Measurements from ENCODE around the gene MAP3K1.
"Not testable (repeated sequence)": the region's sequence is repeated elsewhere in the genome, so short reads cannot be mapped to it uniquely, and the experiment has no call there.

Gene MAP3K1

DNA sequence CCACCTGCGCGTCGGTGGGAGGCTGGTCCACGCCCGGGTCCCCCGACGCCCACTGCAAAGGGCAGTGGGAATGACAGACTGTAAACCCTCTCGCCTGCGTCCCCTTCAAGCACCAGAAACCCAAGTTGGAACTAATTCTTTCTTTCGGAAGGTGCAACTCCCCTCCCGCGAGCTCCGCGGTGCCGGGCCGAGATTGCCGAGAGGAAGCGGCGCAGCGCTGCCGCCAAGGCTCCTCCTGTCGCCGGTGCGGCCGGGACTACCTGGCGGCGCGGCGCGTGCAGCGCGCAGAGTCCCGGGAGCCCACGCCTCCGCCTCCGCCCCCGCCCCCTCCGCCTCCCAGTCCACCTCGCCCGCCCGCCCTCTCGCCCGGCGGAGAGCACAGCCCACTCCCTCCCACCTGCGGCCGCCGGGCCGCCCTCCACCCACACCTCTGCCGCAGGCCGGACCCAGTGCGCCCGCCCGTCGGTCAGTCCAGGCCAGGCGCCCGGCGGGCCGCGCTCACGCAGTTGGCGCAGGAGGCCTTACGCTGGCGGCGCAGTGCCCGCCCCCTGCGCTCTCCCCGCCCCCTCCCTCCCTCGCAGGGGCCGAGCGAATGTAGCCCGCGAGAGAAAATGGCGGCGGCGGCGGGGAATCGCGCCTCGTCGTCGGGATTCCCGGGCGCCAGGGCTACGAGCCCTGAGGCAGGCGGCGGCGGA is at the start of gene MAP3K1:
Gene MAP3K1 (plus strand): TSS at position 587 of the 695 bp plus-strand sequence. CDS start 25 bp downstream, at position 612.
- peaks cover 15% of the 10 kb centered on the region for H3K4me1 ChIP-seq
- peak within 1 kb of the TSS; percentile 69 for H3K4me3 ChIP-seq
- H3K36me3 ChIP-seq (replicated peaks) = no peaks in the 10 kb centered on the region
- no peaks in the 10 kb centered on the region for H3K27me3 ChIP-seq (ENCODE audit: low read depth)
- peak; percentile 72 to 87 for DNase-seq (ENCODE audit: low spot score in 2 of 2)
- in situ Hi-C loops (cut with MboI; ENCODE audit: low sequenced_read_pairs) = no loop called here
- H3K9me3 ChIP-seq = no peaks in the 10 kb centered on the region

DNA sequence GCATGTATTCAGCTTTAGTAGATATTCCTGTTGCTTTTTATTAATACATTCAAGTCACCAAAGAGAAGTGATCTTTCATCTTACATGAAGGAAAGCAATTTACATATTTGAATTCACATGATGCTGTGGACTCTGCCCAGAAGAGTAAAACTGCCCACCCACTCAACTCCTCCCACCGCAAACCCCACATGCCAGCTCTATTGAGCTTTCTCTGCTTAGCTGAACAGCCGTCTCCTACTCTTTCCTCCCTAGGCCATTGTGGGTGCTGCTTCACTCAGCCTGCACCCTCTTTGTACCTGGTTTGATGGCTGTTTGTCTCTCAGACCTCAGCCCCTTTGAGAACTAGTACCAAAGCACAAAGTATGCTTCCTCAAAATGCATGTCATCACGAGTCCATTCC is 48.4 kb upstream of the MAP3K1 start:
- Histone ChIP-seq H3K9me3 (no peaks in the 10 kb centered on the region), H3K36me3 (replicated peaks) (no peaks in the 10 kb centered on the region), H3K27me3 (ENCODE audit: low read depth) (no peaks in the 10 kb centered on the region), H3K4me3 (no peak overlapping the region), H3K4me1 (no peaks in the 10 kb centered on the region)
- in situ Hi-C loops (cut with MboI; ENCODE audit: low sequenced_read_pairs) = no loop called here
- DNase-seq (ENCODE audit: low spot score in 2 of 2) = no peak

DNA sequence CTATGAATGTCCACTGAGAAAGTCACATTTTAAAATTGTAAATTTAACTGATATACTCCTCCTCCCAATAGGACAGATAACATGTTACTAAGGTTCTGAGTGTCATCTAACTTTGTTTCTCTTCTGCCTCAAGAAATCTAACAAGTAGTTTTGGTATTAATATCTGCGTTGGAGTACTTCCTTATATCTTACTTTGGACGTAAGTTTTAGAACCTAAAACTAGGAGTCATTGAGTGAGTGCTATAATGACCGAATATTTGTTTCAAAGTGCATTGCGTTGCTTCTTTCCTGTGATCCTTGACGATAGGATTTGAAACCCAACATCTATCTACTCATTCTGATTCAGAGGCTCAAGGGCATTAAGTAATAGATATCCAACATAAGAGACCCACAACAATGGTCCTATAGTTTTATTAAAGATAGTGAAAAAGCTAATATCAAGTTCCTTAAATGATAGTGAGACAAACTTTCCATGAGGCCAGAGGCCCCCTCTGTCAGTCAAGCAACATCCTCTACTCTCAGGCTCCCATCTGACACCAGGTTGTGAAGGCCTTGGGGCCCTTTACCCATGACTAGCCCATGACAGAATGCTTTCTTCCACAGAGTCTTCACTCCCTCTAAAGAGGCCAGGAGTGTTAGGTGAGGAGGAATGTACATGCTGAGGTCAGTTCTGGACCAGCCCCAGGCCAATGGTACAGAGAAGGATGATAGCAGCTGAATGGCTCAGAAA is 45.3 kb upstream of the MAP3K1 start:
- Histone ChIP-seq H3K36me3 (replicated peaks) (no peaks in the 10 kb centered on the region), H3K9me3 (no peaks in the 10 kb centered on the region), H3K27me3 (ENCODE audit: low read depth) (no peaks in the 10 kb centered on the region), H3K4me3 (no peak overlapping the region), H3K4me1 (no peaks in the 10 kb centered on the region)
- in situ Hi-C loops (cut with MboI; ENCODE audit: low sequenced_read_pairs) = no loop called here
- no peak for DNase-seq (ENCODE audit: low spot score in 2 of 2)

DNA sequence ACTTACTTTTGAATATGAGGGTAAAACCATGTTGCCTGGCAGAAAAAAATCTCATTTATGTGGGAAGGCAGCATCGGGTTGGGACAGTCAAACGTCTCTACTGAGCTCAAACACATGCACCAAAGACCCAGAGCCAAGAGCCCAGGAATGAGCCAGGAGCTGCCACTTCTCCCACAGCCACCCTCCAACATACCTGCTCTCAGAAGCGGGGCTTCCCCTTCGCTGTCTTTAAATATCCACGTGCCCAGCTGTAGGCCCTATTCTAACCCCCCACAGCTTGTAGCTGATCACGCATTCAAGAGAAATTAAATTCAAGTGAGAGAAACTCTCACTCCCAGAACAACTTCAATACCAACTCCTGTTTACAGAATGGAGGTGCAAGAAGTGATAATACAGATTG is 42.6 kb upstream of the MAP3K1 start:
- Histone ChIP-seq H3K4me1 (no peaks in the 10 kb centered on the region), H3K27me3 (ENCODE audit: low read depth) (no peaks in the 10 kb centered on the region), H3K36me3 (replicated peaks) (no peaks in the 10 kb centered on the region), H3K9me3 (no peaks in the 10 kb centered on the region), H3K4me3 (no peak overlapping the region)
- no peak for DNase-seq (ENCODE audit: low spot score in 2 of 2)
- in situ Hi-C loops (cut with MboI; ENCODE audit: low sequenced_read_pairs) = no loop called here

DNA sequence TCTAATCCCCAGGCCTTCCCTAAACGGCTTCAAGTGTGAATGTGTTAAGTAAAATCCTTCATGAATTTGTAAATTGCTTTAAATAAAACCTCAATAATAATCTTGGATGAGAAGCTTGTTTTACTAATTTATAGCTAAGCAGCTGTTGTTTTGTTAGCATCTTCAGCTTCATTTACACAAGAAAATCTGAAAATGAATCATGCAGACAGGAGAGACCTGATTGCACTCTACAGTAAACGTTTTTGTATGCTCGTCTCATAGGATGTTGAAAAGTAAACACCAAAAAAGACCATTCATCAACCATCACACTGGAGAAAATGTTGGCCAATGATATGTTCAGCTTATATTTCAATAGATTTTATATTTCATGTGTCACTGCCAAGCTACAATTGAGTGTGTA is 40.4 kb upstream of the MAP3K1 start:
- in situ Hi-C loops (cut with MboI; ENCODE audit: low sequenced_read_pairs) = no loop called here
- Histone ChIP-seq H3K36me3 (replicated peaks) (no peaks in the 10 kb centered on the region), H3K9me3 (no peaks in the 10 kb centered on the region), H3K27me3 (ENCODE audit: low read depth) (no peaks in the 10 kb centered on the region), H3K4me1 (no peaks in the 10 kb centered on the region), H3K4me3 (no peak overlapping the region)
- no peak for DNase-seq (ENCODE audit: low spot score in 2 of 2)

DNA sequence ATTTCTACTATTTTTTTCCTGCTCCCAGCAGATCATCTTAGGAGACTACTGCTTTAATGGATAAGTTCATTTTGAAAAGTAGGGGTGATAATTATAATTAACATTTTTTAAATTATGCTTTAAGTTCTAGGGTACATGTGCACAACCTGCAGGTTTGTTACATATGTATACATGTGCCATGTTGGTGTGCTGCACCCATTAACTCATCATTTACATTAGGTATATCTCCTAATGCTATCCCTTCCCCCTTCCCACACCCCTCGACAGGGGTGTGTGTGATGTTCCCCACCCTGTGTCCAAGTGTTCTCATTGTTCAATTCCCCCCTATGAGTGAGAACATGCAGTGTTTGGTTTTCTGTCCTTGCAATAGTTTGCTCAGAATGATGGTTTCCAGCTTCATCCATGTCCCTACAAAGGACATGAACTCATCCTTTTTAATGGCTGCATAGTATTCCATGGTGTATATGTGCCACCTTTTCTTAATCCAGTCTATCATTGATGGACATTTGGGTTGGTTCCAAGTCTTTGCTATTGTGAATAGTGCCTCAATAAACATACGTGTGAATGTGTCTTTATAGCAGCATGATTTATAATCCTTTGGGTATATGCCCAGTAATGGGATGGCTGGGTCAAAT is 39.0 kb upstream of the MAP3K1 start:
- H3K4me1 ChIP-seq; H3K27me3 ChIP-seq (ENCODE audit: low read depth); H3K4me3 ChIP-seq; H3K9me3 ChIP-seq; H3K36me3 ChIP-seq (replicated peaks); DNase-seq (ENCODE audit: low spot score in 2 of 2); in situ Hi-C loops (cut with MboI; ENCODE audit: low sequenced_read_pairs): not testable (repeated sequence)

DNA sequence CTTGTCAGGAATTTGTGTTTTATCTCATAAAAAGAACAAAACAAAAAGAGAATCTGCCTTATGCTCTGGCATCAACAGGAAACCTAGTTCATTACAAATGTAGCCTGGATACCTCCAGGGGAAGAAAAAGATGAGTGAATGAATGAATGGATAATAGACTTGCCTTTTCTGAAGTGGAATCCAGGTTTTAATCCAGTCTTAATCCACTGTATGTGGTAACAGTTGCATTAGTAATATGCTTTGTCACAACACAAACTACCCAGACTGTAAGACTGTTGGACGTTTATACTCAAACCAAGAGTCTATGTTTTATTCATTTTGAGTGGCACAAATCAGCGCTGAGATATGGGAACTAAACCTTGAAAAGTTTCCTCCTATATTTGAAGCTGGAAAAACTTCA is 32.1 kb upstream of the MAP3K1 start:
- Histone ChIP-seq H3K4me1 (peaks cover 4% of the 10 kb centered on the region), H3K4me3 (no peak overlapping the region), H3K27me3 (ENCODE audit: low read depth) (no peaks in the 10 kb centered on the region), H3K36me3 (replicated peaks) (no peaks in the 10 kb centered on the region), H3K9me3 (no peaks in the 10 kb centered on the region)
- in situ Hi-C loops (cut with MboI; ENCODE audit: low sequenced_read_pairs) = no loop called here
- no peak for DNase-seq (ENCODE audit: low spot score in 2 of 2)

DNA sequence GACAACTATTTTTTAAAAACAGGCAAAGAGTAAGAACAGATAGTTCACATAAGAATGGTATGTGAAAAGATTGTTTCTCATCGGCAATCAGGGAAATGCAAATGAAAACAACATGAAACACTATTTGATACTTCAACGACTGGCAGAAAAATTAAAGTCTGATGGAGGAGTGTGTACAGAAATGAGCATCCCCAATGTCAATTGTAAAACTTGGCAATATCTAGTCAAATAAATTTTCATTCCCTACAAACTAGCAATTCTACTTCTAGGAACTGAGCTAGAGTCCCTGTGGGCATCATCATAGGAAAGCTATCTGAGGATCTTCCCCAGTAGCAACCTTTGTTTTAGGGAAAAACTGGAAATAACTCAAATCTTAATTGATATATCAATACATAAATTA is 29.0 kb upstream of the MAP3K1 start:
- H3K4me1 ChIP-seq = peaks cover 4% of the 10 kb centered on the region
- no peak overlapping the region for H3K4me3 ChIP-seq
- no peaks in the 10 kb centered on the region for H3K27me3 ChIP-seq (ENCODE audit: low read depth)
- no peaks in the 10 kb centered on the region for H3K9me3 ChIP-seq
- DNase-seq (ENCODE audit: low spot score in 2 of 2) = no peak
- no peaks in the 10 kb centered on the region for H3K36me3 ChIP-seq (replicated peaks)
- in situ Hi-C loops (cut with MboI; ENCODE audit: low sequenced_read_pairs) = no loop called here

DNA sequence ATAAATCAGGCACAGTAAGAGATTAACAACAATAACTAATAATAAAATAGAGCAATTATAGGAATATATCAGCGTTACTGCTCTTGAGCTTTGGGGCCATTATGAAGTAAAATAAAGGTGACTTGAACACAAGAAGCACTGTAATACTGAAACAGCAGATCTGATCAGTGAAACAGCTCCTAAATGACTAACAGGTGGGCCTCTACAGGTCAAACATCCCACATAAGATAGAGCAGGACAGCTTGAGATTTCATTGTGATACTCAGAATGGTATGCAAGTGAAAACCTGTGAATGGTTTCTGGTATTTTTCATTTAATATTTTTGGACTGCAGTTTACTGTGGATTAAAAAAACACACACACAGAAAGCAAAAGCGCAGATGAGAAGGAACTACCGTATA is 24.0 kb upstream of the MAP3K1 start:
- Histone ChIP-seq H3K36me3 (replicated peaks) (no peaks in the 10 kb centered on the region), H3K4me3 (no peak overlapping the region), H3K4me1 (no peaks in the 10 kb centered on the region), H3K27me3 (ENCODE audit: low read depth) (no peaks in the 10 kb centered on the region), H3K9me3 (no peaks in the 10 kb centered on the region)
- in situ Hi-C loops (cut with MboI; ENCODE audit: low sequenced_read_pairs) = no loop called here
- no peak for DNase-seq (ENCODE audit: low spot score in 2 of 2)

DNA sequence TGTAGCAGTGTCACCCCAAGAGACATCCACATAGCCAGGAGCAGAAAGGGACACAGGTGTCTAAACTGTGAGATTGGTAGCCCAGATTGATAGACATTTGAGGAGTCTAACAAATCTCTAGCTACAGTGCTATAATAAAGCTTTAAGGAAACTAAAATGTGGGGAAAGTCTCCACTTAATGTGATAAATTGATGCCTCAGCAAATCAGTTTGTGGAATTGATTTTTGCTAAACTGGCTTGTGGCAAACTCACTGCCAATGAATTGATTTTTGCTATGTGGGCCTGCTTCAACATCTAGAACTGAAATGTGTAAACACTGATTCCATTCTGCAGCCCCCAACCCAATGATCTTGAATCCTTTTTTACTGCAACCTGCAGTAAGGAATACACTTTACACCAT is 16.8 kb upstream of the MAP3K1 start:
- H3K9me3 ChIP-seq = no peaks in the 10 kb centered on the region
- no peak overlapping the region for H3K4me3 ChIP-seq
- no peaks in the 10 kb centered on the region; the same call in 1 of the 2 replicates for H3K27me3 ChIP-seq (ENCODE audit: low read depth)
- H3K36me3 ChIP-seq (replicated peaks) = no peaks in the 10 kb centered on the region
- H3K4me1 ChIP-seq = no peaks in the 10 kb centered on the region
- no peak for DNase-seq (ENCODE audit: low spot score in 2 of 2)
- in situ Hi-C loops (cut with MboI; ENCODE audit: low sequenced_read_pairs) = no loop called here

DNA sequence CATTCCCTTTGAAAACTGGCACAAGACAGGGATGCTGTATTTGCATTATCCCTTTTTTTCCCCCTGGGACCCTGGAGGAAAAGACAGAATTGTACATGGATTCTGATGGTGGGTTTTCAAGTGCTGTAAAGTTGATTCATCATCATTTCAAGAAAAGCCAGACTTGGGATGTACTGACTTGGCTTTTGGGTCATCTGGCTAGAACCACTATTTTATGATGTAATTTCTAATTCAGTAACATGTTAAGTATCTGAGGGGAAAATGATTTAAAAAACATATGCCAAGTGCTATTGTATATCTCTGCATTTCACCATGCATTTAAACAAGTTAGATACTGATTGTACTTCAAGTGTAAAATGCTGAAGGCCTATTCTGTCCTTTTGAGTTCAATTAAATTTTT is 15.2 kb upstream of the MAP3K1 start:
- no peaks in the 10 kb centered on the region; the same call in 1 of the 2 replicates for H3K27me3 ChIP-seq (ENCODE audit: low read depth)
- H3K4me3 ChIP-seq = no peak overlapping the region
- in situ Hi-C loops (cut with MboI; ENCODE audit: low sequenced_read_pairs) = no loop called here
- no peak for DNase-seq (ENCODE audit: low spot score in 2 of 2)
- H3K4me1 ChIP-seq = no peaks in the 10 kb centered on the region
- no peaks in the 10 kb centered on the region for H3K36me3 ChIP-seq (replicated peaks)
- no peaks in the 10 kb centered on the region for H3K9me3 ChIP-seq

DNA sequence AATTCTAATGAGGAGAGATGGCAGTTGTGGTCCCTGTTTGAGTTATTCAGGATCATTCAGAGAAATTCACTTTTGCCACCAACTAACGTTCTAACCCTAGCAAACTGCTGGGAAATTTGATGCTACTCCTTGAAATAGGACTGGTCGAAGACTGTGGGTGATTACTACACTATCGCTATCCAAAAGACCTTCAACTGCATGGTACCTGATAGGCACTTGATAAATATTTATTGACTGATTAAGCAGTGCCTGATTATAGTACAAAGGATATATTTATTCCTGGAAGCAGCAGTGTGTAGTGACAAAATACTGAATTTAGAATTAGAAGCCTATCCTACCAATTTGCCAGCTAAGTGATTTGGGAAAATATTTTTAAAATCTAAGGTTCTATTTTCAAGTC is 14.1 kb upstream of the MAP3K1 start:
- in situ Hi-C loops (cut with MboI; ENCODE audit: low sequenced_read_pairs) = no loop called here
- H3K9me3 ChIP-seq = no peaks in the 10 kb centered on the region
- no peaks in the 10 kb centered on the region for H3K36me3 ChIP-seq (replicated peaks)
- H3K4me1 ChIP-seq = no peaks in the 10 kb centered on the region
- no peaks in the 10 kb centered on the region; the same call in 1 of the 2 replicates for H3K27me3 ChIP-seq (ENCODE audit: low read depth)
- no peak overlapping the region for H3K4me3 ChIP-seq
- DNase-seq (ENCODE audit: low spot score in 2 of 2) = no peak

DNA sequence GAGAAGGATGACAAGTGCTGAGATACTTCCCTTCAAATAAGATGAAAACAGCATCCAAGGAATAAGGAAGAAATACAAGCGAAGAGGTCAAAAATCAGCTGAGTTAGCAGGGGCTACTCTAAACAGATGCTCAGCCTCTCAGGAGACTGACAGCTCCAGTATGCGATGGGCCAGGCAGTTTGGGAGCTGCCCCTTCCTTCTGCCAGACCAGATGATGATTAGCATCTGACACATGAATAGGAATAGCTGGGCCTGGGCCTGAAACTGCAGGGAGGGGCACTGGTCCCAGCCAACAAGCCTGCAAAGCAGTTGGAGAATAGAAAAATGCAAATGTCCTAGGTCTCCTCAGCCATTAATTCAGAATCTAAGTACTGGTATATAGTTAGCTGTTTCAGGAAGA is 13.1 kb upstream of the MAP3K1 start:
- no peaks in the 10 kb centered on the region for H3K9me3 ChIP-seq
- in situ Hi-C loops (cut with MboI; ENCODE audit: low sequenced_read_pairs) = no loop called here

DNA sequence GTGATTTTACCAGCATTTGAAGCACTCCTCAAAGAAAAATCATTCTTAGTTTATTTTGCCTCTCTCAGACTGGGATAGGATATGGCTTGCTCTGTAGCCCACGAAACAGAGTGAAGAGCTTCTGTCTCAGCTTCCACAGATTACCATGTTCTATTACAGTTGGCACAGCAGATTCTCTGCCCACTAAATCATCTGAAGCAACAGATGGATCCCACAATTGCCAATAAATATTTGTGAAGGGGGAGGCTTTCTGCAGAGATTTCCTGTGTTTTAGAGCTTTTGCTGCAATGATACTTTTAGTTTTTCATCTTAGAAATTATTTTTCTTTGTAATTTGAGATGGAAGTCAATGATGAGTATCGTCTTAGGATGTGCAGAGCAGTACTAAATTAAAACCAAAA is 12.3 kb upstream of the MAP3K1 start:
- H3K9me3 ChIP-seq = no peaks in the 10 kb centered on the region
- no peaks in the 10 kb centered on the region; the same call in 1 of the 2 replicates for H3K27me3 ChIP-seq (ENCODE audit: low read depth)
- in situ Hi-C loops (cut with MboI; ENCODE audit: low sequenced_read_pairs) = no loop called here
- DNase-seq (ENCODE audit: low spot score in 2 of 2) = no peak
- no peak overlapping the region for H3K4me3 ChIP-seq
- no peaks in the 10 kb centered on the region for H3K4me1 ChIP-seq
- H3K36me3 ChIP-seq (replicated peaks) = no peaks in the 10 kb centered on the region

More for the DNA sequence above, 13.1 kb upstream of the MAP3K1 start:
- Histone ChIP-seq H3K27me3 (ENCODE audit: low read depth) (no peaks in the 10 kb centered on the region; the same call in 1 of the 2 replicates), H3K36me3 (replicated peaks) (no peaks in the 10 kb centered on the region), H3K4me1 (no peaks in the 10 kb centered on the region), H3K4me3 (no peak overlapping the region)
- no peak for DNase-seq (ENCODE audit: low spot score in 2 of 2)
